Activated CD4-positive, alpha-beta T cell treated with anti-CD3 and anti-CD28 coated beads for 48 hours (primary cell): ENCODE measurements around the gene FAM124A.

ENCODE experiments used
- DNase-seq: peaks from one replicate; pipeline ENCODE4 v3.0.0-alpha.2; 2020

FAM124A gene

DNA sequence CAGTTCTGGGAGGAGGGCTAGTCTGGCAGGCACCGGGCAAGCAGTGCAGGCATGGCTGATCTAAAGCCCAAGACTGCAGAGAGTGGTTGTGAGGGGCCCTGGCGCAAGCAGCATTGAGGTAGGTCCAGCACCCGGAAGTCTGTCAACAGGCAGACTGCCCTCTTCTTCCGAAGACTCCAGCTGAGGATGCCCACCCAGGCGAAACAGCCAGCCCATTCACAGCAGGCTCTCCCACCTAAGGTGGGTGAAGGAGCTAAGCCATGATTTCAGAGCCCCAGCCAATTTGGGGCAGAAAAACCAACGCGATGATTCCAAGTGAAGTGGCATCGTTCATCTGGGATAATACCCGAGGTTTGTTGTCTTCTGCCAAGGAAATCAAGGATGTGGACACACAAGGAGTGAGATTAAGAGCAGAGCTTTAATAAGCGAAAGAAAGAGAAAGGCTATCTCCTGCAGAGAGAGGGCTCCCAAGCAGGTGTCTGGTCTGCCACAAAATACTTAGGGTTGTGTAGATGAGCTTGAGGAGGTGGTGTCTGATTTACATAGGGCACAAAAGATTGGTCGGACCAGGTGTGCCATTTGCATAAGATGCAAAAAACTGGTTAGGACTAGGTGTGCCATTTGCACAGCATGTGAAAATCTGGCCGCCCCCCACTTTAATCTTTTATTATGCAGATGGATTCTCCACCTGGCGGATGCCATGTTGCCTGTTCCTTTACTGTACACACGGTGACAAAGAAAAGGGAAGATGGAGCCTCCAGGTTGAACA, 22.6 kb downstream of the FAM124A start:
- DNase-seq = no peak

- no peak for DNase-seq
Observed at GRCh38 chr13:51245583-51245982, 23.4 kb downstream of the FAM124A start.

GRCh38 chr13:51246025-51246417, 23.8 kb downstream of the FAM124A start:
- DNase-seq = no peak

- DNase-seq = no peak
Observed at GRCh38 chr13:51246418-51247277, 24.4 kb downstream of the FAM124A start.

DNA sequence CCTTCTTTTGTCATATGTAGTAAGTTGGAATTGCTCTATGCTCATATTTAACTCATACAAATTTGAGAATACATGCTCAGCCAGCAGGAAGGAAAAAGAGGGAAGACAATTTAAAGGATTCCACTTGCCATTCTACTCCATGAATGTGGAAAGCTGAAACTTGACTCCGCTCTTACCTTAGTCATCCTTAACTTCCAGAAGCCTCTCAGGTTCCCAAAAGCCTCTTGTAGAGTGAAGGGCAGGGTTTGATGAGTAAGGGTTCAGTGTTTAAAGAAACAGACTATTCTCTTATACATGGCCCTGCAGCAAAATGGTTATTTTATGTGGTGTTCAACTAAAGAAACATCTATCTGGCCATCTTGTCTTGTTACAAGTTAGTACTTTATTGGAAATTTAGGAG, 27.1 kb downstream of the FAM124A start:
- DNase-seq = no peak

DNA sequence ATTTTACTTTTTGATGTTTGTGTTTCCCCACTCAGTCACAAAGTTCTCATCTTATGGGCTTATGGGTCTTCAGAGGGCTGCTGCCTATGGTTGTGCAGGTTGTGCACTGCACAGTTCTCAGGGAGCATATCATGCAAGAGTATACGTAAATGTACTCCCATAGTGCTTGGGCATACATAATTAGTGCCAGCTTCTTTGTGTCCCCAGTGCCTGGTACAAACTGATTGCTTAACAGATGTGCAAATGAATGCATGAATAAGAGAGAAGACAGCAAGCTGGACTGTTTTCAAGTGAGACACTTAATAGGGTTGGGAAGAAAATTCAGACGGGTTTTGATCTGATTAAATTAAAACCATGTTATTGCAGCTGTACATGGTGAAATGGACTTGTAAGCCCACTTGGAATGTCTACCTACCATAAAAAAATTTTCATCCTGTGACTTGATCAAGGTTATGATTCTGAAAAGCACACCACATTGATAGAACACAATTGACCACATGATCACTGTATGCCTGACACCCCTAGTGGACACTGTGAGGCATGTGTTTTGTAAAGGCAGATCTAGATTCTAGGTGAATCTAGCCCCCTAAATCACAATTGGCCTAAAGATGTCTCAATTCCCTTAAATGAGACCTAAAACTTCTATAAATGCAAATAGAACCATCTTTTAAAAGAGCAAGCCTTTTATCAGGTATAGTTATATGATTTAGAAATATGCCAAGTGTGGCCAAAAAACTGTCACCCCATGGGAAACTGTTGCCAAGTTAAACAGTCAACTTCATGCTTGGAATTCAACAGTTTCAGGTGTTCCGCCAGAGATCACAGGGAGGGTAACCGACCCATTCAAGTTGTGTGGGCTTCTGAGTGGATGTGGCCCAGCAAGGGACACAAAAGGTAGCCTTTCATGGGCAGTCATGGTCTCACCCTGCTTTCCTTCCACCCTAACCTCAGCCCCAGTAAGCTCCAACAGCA, 27.9 kb downstream of the FAM124A start:
- DNase-seq = no peak

DNA sequence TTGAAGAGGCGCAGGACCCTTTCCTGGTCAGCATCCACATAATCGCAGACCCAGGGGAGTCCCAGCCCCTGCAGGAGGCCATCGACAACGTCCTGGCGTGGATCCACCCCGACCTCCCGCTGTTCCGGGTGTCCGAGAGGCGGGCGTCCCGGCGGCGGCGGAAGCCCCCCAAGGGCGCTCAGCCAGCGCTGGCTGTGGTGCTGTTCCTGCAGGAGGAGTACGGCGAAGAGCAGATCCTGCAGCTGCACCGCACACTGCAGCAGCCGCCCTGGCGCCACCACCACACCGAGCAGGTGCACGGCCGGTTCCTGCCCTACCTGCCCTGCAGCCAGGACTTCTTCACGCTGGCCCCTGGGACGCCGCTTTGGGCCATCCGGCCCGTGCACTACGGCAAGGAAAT, 29.3 kb downstream of the FAM124A start:
- no peak for DNase-seq

DNA sequence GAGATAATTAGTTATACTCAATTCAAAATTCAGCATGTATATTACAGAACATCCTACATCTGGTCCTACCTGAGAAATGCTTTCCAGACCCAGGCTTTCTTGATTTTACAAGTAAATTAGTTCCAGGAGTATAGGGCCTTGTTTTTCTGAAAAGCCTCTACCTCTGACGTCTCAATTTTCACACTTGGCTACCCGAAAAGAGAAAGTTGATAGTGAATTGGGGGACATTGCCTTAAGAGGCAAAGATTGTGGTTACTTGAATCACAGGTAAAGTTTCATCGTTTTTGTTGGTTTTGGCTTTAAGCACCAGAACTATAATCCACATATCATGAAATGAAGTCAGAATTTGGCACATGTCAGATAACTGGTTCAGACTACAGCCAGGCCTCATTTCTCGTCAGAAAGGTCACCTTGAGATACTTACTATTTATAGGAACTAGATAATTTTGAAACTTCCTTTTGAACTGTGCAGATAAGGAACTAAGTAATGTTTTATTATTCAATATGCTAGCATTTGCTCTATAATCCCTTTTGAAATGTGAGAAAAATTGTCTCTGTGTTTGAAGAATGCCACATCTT, 30.8 kb downstream of the FAM124A start:
- no peak for DNase-seq

GRCh38 chr13:51255556-51255955, 33.4 kb downstream of the FAM124A start:
- DNase-seq = no peak

- DNase-seq = no peak
Observed at GRCh38 chr13:51257187-51257586, 35.0 kb downstream of the FAM124A start.

- no peak for DNase-seq
Observed at GRCh38 chr13:51258612-51259548, 36.7 kb downstream of the FAM124A start.

- no peak for DNase-seq
Observed at GRCh38 chr13:51260154-51260553, 38.0 kb downstream of the FAM124A start.

DNA sequence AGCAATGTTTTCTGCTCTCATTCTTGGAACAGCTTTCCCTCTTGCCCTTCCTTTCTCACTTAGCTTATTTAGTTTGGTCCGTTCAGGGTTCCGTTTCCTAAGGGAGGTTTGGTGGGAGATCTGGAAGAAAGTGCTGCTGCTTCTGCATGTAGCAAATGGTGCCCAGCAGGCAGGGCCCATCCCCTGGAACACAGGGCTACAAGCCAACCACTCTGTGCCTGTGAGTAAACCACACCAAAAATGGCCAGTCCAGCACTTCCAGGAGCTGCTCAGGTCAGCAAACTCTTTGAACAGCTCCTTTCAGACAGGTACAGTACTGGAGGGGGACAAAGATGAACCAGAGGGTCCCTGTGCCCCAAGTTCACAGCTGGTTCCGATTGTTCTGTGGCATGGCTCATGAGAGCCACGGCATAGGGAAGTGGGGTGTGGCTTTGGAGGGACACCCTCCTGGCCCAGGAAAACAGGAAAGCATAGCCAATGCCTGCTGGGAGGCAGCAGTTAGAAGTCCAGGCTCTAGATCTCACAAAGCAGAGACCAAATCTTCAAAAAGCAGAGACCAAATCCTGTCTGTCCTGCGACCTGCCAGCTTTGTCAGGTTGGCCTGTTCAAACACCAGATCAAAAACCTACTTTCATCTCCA, 39.5 kb downstream of the FAM124A start:
- no peak for DNase-seq

DNA sequence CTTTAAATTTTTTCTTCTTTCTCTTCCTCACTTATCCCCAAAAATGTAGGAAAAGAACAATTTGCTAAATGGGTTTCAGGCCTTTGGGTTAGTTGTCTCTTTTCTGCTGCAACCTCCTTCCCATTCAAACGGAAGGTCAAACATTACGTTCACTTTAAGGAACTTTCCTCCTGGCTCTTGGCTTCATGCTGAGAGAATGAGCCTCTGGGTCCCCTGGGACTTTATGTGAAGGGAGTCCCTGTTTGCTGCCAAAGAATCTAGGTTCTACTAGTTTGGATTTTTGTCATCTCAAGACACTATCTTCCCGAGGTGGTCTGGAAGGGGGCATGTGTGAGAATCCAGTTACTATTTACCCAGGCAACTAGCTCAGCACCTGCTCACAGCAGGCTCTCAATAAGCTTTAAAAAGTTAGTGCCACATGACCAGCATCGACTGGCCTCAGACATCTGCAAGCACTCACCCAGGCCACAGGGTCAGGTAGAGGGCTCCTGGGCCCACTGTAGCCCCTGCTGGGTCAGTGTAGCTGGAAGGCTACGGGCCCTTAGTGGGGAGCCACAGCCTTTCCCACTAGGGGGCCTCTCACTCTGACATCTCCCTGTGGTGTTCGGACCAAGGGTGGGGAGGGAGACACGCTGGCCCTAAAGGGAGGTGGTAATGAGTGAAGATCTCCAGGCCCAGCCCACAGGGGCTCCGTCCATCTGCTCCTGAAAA, 40.5 kb downstream of the FAM124A start:
- no peak for DNase-seq

GRCh38 chr13:51266642-51267041, 44.4 kb downstream of the FAM124A start:
- no peak for DNase-seq

GRCh38 chr13:51267622-51268021, 45.4 kb downstream of the FAM124A start:
- no peak for DNase-seq

DNA sequence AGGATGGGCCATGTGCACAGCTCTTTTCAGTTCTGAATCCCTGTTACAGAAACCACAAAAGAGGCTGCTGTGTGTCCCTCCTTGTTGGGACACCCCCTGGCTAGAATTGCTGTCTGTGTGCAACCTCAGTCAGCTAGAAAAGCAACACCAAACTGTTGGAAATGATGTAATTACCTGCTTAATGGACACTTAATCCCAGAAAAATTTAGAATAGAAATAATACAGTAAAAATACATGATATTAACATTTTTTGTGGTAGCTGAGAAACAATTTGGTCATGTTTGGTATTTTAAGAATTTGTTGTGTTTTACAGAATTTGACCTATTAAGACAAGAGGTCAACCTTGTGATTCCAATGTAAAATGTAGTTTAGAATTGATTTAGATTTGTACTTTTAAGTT, 46.8 kb downstream of the FAM124A start:
- DNase-seq = no peak

DNA sequence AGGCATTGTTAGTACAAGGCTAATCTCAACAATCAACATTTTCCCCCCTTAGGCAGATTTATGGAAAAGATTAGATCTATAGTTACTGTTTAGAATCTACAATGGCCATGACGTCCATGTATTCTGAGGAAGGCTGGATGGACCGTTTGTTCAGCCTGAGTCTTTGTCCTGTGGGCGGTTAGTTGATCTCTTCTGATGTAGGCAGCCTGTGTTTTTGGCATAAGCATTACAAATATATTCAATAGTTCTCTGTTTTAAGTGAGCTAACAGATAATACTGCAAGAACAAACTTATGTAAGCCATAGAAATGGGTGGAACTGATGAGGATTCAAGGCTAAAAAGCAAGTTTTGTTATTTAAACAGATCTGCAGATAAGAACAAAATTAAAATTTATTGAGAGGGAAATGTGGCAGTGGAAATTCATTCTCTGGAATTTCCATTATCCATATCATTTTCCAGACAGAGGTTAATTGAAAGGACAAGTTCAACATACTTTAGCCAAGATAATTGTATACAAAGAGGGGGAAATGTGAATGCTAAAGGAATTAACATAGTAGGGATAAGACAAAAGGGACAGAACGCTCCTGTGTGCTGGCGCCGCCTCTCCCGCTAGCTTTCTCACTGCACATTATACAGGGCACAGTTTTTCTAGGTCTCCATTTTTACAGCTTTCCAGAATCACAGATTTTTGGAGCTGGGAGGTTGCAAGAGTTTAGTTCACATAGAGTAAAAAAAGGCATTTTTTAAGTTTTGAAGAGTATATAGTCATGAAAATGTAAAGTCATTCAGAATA, 48.6 kb downstream of the FAM124A start:
- no peak for DNase-seq

GRCh38 chr13:51271528-51272085, 49.4 kb downstream of the FAM124A start:
- no peak for DNase-seq
